Jurkat, Clone E6-1 (cell line): ENCODE results near the gene CHTF18.
A peak's percentile ranks its signal among the peaks of the same experiment; 100 is the strongest.

Source experiments
- DNase-seq: peaks from one replicate; pipeline ENCODE4 v3.0.0-alpha.2; 2011; ENCODE audit warnings: low read depth, low spot score
- H3K4me3 ChIP-seq: 2 replicates; pipeline ENCODE4 v1.5.1; 2011; ENCODE audit warnings: mild to moderate bottlenecking, low read length, control low read depth, moderate library complexity

Gene CHTF18

DNA sequence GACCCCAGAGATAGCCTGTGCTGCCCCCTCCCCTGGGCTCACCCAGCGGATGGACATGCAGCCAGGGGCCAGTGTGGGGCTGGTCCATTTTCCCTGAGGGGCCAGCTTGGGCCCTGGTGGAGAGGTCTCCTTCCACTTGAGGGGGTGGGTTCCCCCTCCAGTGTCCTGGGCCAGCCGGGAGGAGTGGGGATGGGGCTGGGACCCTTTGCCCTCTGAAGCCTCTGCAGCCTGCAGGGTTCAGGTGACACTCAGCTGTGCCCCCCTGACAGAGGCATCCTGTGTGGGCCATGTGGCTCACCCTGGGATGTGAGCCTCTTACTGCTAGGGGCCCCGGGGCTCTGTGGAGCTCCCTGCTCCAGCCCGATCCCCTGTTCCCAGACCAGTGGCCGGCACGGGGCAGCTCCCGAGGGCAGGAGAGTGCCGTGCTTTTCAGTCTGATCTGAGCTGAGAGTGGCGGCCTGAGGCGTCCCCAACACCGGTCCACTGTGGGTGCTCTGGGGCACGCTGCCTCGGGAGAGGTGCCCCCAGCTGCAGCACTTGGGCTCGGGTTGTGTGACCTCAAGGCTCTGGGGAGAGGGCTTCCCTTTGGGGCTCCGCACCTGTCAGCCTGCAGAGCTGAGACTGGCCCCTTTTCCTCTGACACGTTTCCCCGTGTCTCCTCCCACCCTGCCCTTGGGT, 12.6 kb downstream of the CHTF18 start:
- H3K4me3 ChIP-seq: no peak overlapping the region
- DNase-seq: no peak

- DNase-seq: no peak
- H3K4me3 ChIP-seq: no peak overlapping the region
Observed at GRCh38 chr16:801584-802363, 13.4 kb downstream of the CHTF18 start.

GRCh38 chr16:802461-802860, 14.0 kb downstream of the CHTF18 start:
- no peak for DNase-seq
- H3K4me3 ChIP-seq: no peak overlapping the region

GRCh38 chr16:802914-803753, 14.7 kb downstream of the CHTF18 start:
- DNase-seq: no peak
- H3K4me3 ChIP-seq: no peak overlapping the region

DNA sequence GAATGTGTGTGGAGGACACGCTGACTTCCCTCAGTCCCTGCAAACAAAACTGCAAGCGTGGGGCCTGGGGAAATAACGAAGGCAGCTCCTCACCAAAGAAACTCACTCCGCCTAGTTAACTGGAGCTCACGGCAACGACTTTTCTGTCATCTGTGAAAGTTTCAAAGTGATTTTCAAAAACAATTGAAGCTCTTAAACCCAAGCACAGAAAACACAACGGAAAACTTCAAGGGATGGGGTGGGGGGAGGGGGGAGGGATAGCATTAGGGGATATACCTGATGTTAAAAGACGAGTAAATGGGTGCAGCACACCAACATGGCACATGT, 15.3 kb downstream of the CHTF18 start:
- no peak overlapping the region for H3K4me3 ChIP-seq
- peak; percentile 59 for DNase-seq

DNA sequence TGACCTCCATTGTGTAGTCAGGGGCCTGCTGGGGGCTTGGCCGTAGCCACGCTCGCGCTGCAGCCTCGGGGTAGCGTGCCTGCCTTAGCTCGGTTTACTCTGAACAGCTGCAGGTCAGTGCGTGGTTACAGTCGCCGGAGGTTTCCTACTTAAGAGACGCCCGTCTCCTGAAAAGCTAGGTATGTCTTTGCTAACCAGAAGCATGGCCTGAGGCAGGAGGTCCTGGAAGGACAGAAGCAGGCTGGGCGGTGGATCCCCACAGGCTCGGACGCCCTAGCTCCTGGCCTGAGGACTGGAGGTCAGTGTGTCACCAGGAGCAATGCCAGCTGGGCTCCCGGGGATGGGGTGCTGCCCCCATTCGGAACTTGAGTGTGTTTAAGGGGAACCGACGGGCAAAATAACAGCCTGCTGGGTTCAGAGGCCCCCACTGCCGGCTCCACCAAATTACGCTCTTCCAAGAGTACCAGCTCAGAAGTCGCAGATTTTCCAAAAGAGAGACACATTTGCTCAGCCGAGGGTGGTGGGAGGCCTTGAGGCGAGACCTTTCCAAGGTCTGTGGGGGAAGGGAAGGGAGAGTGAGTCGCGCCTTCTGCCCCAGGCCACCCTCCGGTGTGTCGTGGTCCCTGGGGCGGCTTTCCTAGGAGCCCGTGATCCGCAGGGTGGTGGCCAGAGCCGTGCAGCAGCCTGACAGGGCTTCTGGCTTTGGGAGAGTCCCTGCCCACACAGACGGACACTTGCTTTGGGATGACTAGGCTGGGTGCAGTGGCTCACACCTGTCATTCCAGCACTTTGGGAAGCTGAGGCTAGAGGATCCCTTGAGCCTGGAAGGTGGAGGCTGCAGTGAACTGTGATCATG, 16.0 kb downstream of the CHTF18 start:
- H3K4me3 ChIP-seq: no peak overlapping the region

DNA sequence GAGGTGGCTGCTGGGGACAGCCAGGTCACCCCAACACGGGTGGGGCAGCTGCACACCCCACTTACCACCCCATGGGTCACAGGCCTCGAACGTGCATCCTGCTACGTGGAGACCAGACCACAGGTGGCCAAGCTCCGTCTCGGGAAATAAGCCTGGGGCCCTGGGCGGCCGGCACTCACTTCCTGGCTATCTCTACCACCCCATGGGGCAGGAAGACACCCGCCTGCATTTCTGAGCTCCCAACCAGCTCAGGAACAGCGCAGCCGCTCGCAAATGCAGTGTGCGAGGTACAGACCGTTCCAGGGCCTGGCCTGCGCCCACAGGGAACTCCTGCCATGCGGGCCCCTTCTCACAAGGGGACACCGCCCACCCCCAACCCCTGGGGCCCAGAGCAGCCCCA, 17.1 kb downstream of the CHTF18 start:
- no peak overlapping the region for H3K4me3 ChIP-seq

More for the DNA sequence above, 16.0 kb downstream of the CHTF18 start:
- no peak for DNase-seq

GRCh38 chr16:807347-808084, 19.1 kb downstream of the CHTF18 start:
- DNase-seq: peak; percentile 76
- peak overlapping the region; percentile 80 for H3K4me3 ChIP-seq

More for the DNA sequence above, 17.1 kb downstream of the CHTF18 start:
- no peak for DNase-seq

GRCh38 chr16:808085-808386, 19.6 kb downstream of the CHTF18 start:
- H3K4me3 ChIP-seq: peak overlapping the region; percentile 80
- DNase-seq: no peak

DNA sequence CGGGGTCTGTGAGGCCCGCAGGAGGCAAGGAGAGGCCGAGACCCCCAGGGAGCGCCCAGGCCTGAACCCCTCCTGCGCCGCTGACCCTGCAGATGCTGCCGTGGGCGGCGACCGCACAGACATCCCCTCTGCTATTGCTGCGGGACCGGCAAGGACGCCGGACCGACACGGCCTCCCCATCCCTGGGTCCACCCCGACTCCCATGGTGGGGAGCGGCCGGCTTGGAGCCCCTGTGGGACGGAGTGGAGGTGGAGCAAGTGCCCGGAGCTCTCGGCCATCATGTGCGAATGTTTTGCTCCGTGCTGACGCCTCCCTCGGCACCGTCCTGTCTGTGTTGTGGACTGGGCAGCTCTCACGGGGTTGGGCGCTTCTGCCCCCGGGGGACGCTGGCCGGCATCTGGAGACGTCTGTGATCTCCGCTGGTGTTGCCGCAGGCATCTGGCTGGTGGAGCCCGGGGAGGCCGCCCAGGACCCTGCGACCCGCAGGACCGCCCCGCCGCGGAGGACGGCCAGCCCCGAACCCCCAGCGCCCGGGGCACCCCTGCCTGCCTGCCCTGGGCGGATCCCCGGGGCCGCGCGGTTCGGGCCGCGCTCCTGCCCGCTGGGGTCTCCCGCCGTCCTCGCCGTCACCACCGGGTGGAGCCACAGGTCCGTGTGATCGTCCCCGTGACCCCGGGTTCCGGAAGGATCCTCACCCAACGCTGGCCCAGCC, 24.9 kb downstream of the CHTF18 start:
- no peak for DNase-seq
- H3K4me3 ChIP-seq: no peak overlapping the region

DNA sequence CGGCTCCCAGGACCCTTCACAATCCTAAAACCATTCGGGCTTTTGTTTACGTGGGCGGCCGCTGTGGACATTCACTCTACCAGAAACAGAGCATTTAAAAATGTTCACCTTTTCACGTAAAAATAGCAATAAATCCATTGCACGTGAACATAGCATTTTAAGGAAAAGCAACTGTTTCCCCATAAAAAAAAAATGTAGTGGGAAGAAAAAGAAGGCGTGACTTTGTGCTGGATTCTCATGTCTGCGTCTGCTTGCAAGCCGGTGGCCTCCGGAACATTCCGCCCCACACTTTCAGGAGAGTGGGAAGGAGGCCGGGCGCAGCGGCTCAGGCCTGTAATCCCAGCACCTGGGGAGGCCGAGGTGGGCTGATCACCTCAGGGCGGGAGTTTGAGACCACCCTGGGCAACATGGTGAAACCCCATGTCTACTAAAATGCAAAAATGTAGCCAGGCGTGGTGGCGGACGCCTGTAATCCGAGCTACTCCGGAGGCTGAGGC, 25.5 kb downstream of the CHTF18 start:
- no peak for DNase-seq
- H3K4me3 ChIP-seq: no peak overlapping the region

DNA sequence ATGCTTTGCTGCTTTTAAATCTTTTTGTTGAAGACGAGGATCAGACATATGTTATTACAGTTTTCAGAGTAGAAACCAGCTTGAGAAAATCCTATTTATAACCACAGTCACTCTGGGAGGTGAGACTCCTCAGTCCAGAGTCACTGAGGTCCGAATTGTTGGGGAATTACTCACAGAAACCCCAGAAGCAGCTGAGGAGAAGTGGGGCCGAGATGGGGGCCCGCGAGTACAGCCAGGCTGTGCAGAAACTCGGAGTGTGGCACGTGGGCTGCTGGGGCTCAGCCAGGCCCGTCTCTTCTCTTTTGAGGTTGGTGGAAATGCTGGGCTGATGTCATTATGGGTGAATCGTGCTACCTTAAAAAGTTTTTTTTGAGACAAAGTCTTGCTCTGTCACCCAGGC, 26.6 kb downstream of the CHTF18 start:
- DNase-seq: no peak
- H3K4me3 ChIP-seq: no peak overlapping the region

DNA sequence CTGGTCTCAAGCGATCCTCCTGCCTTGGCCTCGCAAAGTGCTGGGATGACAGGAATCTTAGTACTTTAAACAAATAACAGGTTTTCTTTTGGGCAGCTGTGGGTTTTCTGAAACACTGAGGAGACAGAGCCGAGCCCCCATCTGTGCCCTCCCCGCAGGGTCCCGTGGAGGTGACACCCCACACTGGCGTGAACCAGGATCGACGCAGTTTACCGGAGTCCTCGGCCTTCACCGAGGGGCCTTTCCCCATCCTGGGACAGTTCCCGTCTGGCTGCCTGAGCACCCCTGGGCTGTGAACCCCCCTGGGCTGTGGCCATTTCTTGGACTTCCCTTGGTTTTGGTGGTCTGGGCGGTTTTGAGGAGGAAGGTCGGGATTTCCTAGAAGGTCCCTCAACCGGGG, 27.4 kb downstream of the CHTF18 start:
- DNase-seq: no peak
- no peak overlapping the region for H3K4me3 ChIP-seq

DNA sequence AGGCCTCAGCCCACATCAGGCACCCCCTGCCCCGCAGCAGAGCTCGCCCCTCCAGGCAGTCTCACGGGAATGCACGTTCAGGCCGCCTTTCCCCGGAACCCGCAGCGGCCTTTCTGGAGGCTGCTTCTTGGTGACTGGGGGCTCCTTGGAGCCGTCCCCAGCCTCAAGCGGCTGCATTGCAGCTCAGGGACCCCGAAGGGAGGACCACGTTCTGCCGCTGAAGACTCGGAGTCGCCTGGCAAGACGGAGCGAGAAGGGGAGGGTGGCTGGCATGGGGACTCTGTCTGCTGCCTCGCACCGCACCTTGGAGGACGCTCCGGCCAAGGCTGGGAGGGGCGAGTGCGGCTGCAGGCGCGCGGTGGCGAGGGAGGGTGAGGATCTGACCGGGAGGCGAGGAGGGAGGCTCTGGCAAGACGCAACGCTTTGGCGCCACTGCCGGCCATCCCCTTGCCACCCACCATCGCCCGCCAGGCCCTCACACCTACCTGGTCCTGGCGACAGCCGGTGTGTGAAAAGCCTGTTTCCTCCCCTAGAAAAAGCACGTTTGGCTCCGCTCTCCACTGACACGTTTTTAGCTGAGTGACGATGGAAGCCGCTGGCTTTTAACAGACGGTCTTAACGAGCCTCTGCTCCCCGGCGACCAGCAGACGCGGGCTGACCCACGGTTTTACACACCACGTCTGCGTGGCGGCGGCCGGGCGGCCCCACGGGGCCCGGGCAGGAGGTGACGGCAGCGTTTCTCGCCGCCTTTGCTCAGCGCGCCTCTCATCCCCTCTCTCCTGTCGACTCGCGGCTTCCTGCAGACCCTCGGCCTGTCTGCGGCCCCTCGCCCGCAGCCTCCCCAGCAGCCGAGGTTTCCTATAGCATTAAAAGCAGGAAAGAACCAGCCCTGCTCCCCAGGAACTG, 28.8 kb downstream of the CHTF18 start:
- H3K4me3 ChIP-seq: no peak overlapping the region
- DNase-seq: no peak

DNA sequence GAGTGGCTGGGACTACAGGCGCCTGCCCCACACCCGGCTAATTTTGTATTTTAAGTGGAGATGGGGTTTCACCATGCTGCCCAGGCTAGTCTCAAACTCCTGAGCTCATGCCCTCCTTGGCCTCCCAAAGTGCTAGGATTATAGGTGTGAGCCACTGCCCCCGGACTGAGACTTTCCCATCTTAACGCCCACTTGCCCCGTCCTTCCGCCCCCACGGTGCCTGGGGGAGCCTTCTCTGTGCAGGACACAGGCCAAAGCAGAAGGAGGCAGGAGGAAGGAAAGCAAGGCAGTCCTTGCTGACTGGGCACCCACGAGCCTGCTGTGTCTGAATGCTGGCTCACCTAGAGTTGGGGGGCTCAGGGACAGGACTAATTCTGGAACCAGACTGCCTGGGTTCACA, 29.7 kb downstream of the CHTF18 start:
- no peak for DNase-seq
- H3K4me3 ChIP-seq: no peak overlapping the region

DNA sequence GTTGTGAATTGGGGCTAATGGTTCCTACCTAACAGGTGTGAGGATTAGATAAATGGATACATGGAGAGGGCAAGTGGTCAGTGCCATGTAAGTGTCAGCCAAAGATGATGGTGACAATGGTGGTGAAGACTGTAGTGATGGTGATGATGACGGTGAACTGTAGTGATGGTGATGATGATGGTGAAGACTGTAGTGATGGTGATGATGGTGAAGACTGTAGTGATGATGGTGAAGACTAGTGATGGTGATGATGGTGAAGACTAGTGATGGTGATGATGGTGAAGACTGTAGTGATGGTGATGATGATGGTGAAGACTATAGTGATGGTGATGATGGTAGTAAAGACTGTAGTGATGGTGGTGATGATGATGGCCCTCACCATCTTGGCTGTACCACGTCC, 30.2 kb downstream of the CHTF18 start:
- DNase-seq: no peak
- no peak overlapping the region for H3K4me3 ChIP-seq
